Breast epithelium (tissue), 3 donors: ENCODE data around the gene CD4.

Experiments
- CTCF ChIP-seq, 3 donors: fragments of 450-650 bp; IDR thresholded peaks; one replicate each; pipeline ENCODE4 v1.5.1; 2016 to 2017; ENCODE audit warnings: antibody characterized with exemption in 3 of 3, mild to moderate bottlenecking in 3 of 3, moderate library complexity in 3 of 3
- POLR2AphosphoS5 ChIP-seq, 3 donors: sonication (generic); formaldehyde crosslinking; IDR thresholded peaks; one replicate each; pipeline ENCODE4 v1.6.1; 2017; ENCODE audit warnings: antibody characterized with exemption in 3 of 3

DNA sequence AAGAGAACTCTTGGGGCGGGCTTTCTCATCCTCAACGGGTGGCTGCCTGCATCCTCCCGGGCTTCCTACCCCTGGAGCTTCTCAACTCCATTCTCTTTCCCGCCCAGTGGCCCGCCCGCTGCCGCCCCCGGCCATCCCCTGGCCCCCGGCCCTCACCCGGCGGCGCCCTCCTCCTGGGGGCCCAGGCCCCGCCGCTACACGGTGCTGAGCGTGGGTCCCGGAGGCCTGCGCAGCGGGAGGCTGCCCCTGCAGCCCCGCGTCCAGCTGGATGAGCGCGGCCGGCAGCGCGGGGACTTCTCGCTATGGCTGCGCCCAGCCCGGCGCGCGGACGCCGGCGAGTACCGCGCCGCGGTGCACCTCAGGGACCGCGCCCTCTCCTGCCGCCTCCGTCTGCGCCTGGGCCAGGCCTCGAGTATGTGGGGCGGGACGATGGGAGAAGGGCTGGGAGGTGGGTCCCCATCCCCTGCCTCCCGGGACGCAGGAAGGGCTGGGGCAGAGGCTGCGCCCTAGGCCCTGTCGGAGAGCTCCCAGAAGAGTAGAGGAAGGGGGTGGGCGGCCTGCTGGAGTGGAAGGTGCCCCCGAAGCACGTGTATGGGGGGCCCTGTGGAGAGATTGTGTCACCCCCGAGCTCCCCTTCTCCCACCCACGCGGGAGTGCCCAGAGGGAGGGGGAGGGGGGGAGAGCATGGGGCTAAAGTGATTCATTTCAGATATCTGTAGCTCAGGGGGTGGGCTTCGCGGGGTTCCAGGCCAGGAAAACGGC is 15.6 kb upstream of the CD4 start:
- no peak for TF ChIP-seq CTCF (IDR thresholded peaks at IDR 0.05)
- no peak for TF ChIP-seq POLR2AphosphoS5 (IDR thresholded peaks at IDR 0.05)
